Measurements from ENCODE around the gene CDT1. TPM values are rescaled to one million over a fixed set of nuclear protein-coding genes. Genes with fewer than 3 reads are reported as not detected.

CDT1 gene
- total RNA-seq, 1 donor: 7.8 TPM

GRCh38 chr16:88833086-88833485 lies 29.5 kb downstream of the CDT1 start:
- no peak for DNase-seq (ENCODE audit: low read depth)
- no peak for TF ChIP-seq CTCF (IDR thresholded peaks at IDR 0.05; ENCODE audit: insufficient read depth, low read depth, low read length)
- no peak overlapping the region for H3K4me3 ChIP-seq (ENCODE audit: low read depth, low read length)

- TF ChIP-seq CTCF (IDR thresholded peaks at IDR 0.05; ENCODE audit: insufficient read depth, low read depth, low read length): no peak
- DNase-seq (ENCODE audit: low read depth): no peak
- H3K4me3 ChIP-seq (ENCODE audit: low read depth, low read length): no peak overlapping the region
Measured at GRCh38 chr16:88834670-88835069, 31.1 kb downstream of the CDT1 start.

GRCh38 chr16:88835383-88835782 lies 31.8 kb downstream of the CDT1 start:
- DNase-seq (ENCODE audit: low read depth): no peak
- no peak overlapping the region for H3K4me3 ChIP-seq (ENCODE audit: low read depth, low read length)
- no peak for TF ChIP-seq CTCF (IDR thresholded peaks at IDR 0.05; ENCODE audit: insufficient read depth, low read depth, low read length)

- no peak overlapping the region for H3K4me3 ChIP-seq (ENCODE audit: low read depth, low read length)
- no peak for TF ChIP-seq CTCF (IDR thresholded peaks at IDR 0.05; ENCODE audit: insufficient read depth, low read depth, low read length)
Measured at GRCh38 chr16:88835818-88836217, 32.2 kb downstream of the CDT1 start.

GRCh38 chr16:88836791-88837190 lies 33.2 kb downstream of the CDT1 start:
- H3K4me3 ChIP-seq (ENCODE audit: low read depth, low read length): no peak overlapping the region
- DNase-seq (ENCODE audit: low read depth): no peak
- TF ChIP-seq CTCF (IDR thresholded peaks at IDR 0.05; ENCODE audit: insufficient read depth, low read depth, low read length): no peak

More at GRCh38 chr16:88835818-88836217, 32.2 kb downstream of the CDT1 start:
- no peak for DNase-seq (ENCODE audit: low read depth)

- H3K4me3 ChIP-seq (ENCODE audit: low read depth, low read length): no peak overlapping the region
- no peak for TF ChIP-seq CTCF (IDR thresholded peaks at IDR 0.05; ENCODE audit: insufficient read depth, low read depth, low read length)
- no peak for DNase-seq (ENCODE audit: low read depth)
Measured at GRCh38 chr16:88837806-88838205, 34.2 kb downstream of the CDT1 start.

GRCh38 chr16:88838566-88838965 lies 35.0 kb downstream of the CDT1 start:
- no peak for TF ChIP-seq CTCF (IDR thresholded peaks at IDR 0.05; ENCODE audit: insufficient read depth, low read depth, low read length)
- H3K4me3 ChIP-seq (ENCODE audit: low read depth, low read length): no peak overlapping the region
- no peak for DNase-seq (ENCODE audit: low read depth)

Measured in fibroblast of villous mesenchyme (primary cell).